Neural cell (in vitro differentiated cells): ENCODE results near the gene HMCN2.

ENCODE experiments used
- CTCF ChIP-seq: fragments of 450-650 bp; IDR thresholded peaks from 2 replicates; pipeline ENCODE4 v1.5.1; 2014; ENCODE audit warnings: antibody characterized with exemption, mild to moderate bottlenecking, moderate library complexity; ENCODE audit not compliant: poor library complexity, severe bottlenecking
- EP300 ChIP-seq: fragments of 450-650 bp; conservative IDR thresholded peaks from 2 replicates; pipeline ENCODE4 v1.6.1; 2014; ENCODE audit warnings: antibody characterized with exemption, mild to moderate bottlenecking, moderate library complexity; ENCODE audit not compliant: poor library complexity, severe bottlenecking
- EZH2 ChIP-seq: fragments of 200-600, 300-800 bp; shearing (Covaris generic), sonication (generic); IDR thresholded peaks from 2 replicates; pipeline ENCODE4 v1.6.1; 2014; ENCODE audit warnings: antibody characterized with exemption, low read length, borderline replicate concordance, mild to moderate bottlenecking; ENCODE audit not compliant: insufficient read depth, poor library complexity, severe bottlenecking
- POLR2AphosphoS5 ChIP-seq: IDR thresholded peaks from 2 replicates; pipeline ENCODE4 v1.6.1; 2012
- RAD21 ChIP-seq: fragments of 450-650 bp; conservative IDR thresholded peaks from 2 replicates; pipeline ENCODE4 v1.6.1; 2014; ENCODE audit warnings: antibody characterized with exemption, mild to moderate bottlenecking, moderate library complexity
- REST ChIP-seq: IDR thresholded peaks from 2 replicates; pipeline ENCODE4 v1.6.1; 2012; ENCODE audit warnings: borderline replicate concordance
- SMC3 ChIP-seq: fragments of 450-650 bp; conservative IDR thresholded peaks from 2 replicates; pipeline ENCODE4 v1.6.1; 2014; ENCODE audit warnings: antibody characterized with exemption, mild to moderate bottlenecking, moderate library complexity; ENCODE audit not compliant: poor library complexity
- TAF1 ChIP-seq: IDR thresholded peaks from 2 replicates; pipeline ENCODE4 v1.6.1; 2012; ENCODE audit warnings: low read depth

GRCh38 chr9:130448035-130448624 is 182.6 kb downstream of the HMCN2 start:
- TF ChIP-seq CTCF, result no peak
- no peak for TF ChIP-seq RAD21
- TF ChIP-seq EZH2, result no peak
- no peak for TF ChIP-seq REST
- TF ChIP-seq TAF1, result no peak
- TF ChIP-seq POLR2AphosphoS5, result no peak
- no peak for TF ChIP-seq SMC3
- TF ChIP-seq EP300, result no peak
